ENCODE data around the gene MMP17.

- TF ChIP-seq POLR2A (IDR thresholded peaks at IDR 0.05; ENCODE audit: low read depth, low read length) (no peak), CTCF (IDR thresholded peaks at IDR 0.05; ENCODE audit: extremely low read depth in 1 of 2, insufficient read depth in 1 of 2, low read depth in 1 of 2, low read length in 2 of 2) (no peak), POLR2AphosphoS5 (IDR thresholded peaks at IDR 0.05; ENCODE audit: insufficient read depth, low read depth, low read length) (no peak), FOS (IDR thresholded peaks at IDR 0.05; ENCODE audit: borderline replicate concordance, insufficient read depth, low read length) (no peak), EZH2 (IDR thresholded peaks at IDR 0.05; ENCODE audit: borderline replicate concordance, low read depth, low read length, severe bottlenecking) (no peak), GATA2 (IDR thresholded peaks at IDR 0.05; ENCODE audit: insufficient read depth, insufficient read length, low read depth, low read length) (no peak), MYC (IDR thresholded peaks at IDR 0.05; ENCODE audit: low read depth, low read length) (no peak)
- TF ChIP-seq, protein P1, sequence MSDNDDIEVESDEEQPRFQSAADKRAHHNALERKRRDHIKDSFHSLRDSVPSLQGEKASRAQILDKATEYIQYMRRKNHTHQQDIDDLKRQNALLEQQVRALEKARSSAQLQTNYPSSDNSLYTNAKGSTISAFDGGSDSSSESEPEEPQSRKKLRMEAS (IDR thresholded peaks at IDR 0.05; ENCODE audit: insufficient read depth, insufficient read length): no peak
Observed at GRCh38 chr12:131860472-131861260, 32.5 kb downstream of the MMP17 start.
